ENCODE results near the gene OTOF. TPM values are rescaled to one million over a fixed set of nuclear protein-coding genes. Genes with fewer than 3 reads are reported as not detected.

Gene OTOF
- total and polyA plus RNA-seq, 9 of the 15 experiments (the other 6 are each of a cell fraction or from before 2014, with no cell fraction given), result 0.03 to 0.11 (median 0.06) TPM; not detected in 5

- BruUV-seq (replicated peaks), result no TSS peak
Observed at GRCh38 chr2:26463244-26464192, 14.4 kb downstream of the OTOF start.

More at GRCh38 chr2:26463244-26464192, 14.4 kb downstream of the OTOF start:
- in situ Hi-C loops (cut with MboI), result loop anchor here (10.0 kb wide), 1 partner anchor 519 kb away; no protein-coding TSS in a partner anchor
- intact Hi-C loops (cut with micrococcal nuclease), result loop anchor here (5.0 to 10.0 kb wide), 3 partner anchors 66 to 229 kb away; no protein-coding TSS in a partner anchor
- Histone ChIP-seq H3K27ac (ENCODE audit: extremely low read depth, low read depth, low read length) (no peak overlapping the region), H3K36me3 (ENCODE audit: control insufficient read depth, insufficient read depth, low read length) (no peaks in the 10 kb centered on the region), H3K4me1 (replicated peaks in 1 of 2; ENCODE audit: control insufficient read depth in 2 of 2, insufficient read depth in 2 of 2, low read length in 2 of 2) (peaks cover 13 to 34% of the 10 kb centered on the region in 2 experiments; a peak in 4 of 5 replicates), H3K9me3 (replicated peaks; ENCODE audit: control insufficient read depth, insufficient read depth, low read depth, low read length) (no peaks in the 10 kb centered on the region), H3K9me1 (ENCODE audit: control insufficient read depth, insufficient read depth, low read length) (no peaks in the 10 kb centered on the region), H3K27me3 (ENCODE audit: control insufficient read depth in 2 of 2, insufficient read depth in 2 of 2, low read length in 2 of 2) (no peaks in the 10 kb centered on the region), H4K20me1 (replicated peaks; ENCODE audit: control insufficient read depth, insufficient read depth, low read length) (no peaks in the 10 kb centered on the region), H3K9ac (ENCODE audit: insufficient read depth in 1 of 2, low read depth in 2 of 2, low read length in 2 of 2) (peak overlapping the region in 1 of 2 experiments; percentile 50; a peak in 1 of 4 replicates), H3K4me3 (no peak overlapping the region), H3K79me2 (ENCODE audit: control insufficient read depth, insufficient read depth, low read length) (no peaks in the 10 kb centered on the region), H3K4me2 (ENCODE audit: insufficient read depth, low read length) (no peak overlapping the region), H2AFZ (ENCODE audit: low read depth, low read length) (no peak overlapping the region)
- POLR2A ChIA-PET, result no interaction called here
- ATAC-seq, result no peak; the same call in 2 of the 3 replicates
- TF ChIP-seq ZBTB33 (CRISPR knock-in tag; IDR thresholded peaks at IDR 0.05), result 0 out of 2 replicates have a peak, but pooled peaks have one; percentile 31
- no peak for TF ChIP-seq TGIF2 (CRISPR knock-in tag; IDR thresholded peaks at IDR 0.05)
- TF ChIP-seq ATF7 (IDR thresholded peaks at IDR 0.05), result peak; percentile 54; the same call in 1 of the 2 replicates
- no peak for TF ChIP-seq RREB1 (CRISPR knock-in tag; IDR thresholded peaks at IDR 0.05)
- 0 out of 2 replicates have a peak, but pooled peaks have one; percentile 10 for TF ChIP-seq ATF3 (IDR thresholded peaks at IDR 0.05)
- no peak for TF ChIP-seq ATF3 (CRISPR knock-in tag; conservative IDR thresholded peaks at IDR 0.05)
- WGBS (ENCODE audit: insufficient coverage, low coverage, missing lambda C conversion rate), result 73% methylated on average over 21 of the region's 25 CpGs
- CTCF ChIA-PET (ENCODE audit: low intra/inter-chr PET ratio), result interaction anchor here (1.8 kb wide), 1 partner anchor 228 kb away, joined by 6 read pairs; no protein-coding TSS in a partner anchor
- no peak for DNase-seq (ENCODE audit: extremely low read depth in 1 of 4, low spot score in 3 of 4)
- FAIRE-seq, result no peak
